ENCODE measurements around the gene ZIC5. TPM values are rescaled to one million over a fixed set of nuclear protein-coding genes. Genes with fewer than 3 reads are reported as not detected.

The ZIC5 gene
- total RNA-seq, 2 experiments from 2014 or later: not detected

GRCh38 chr13:99919132-99919531, 52.4 kb downstream of the ZIC5 start:
- Mint-ChIP-seq H3K9me3 (no peaks in the 10 kb centered on the region), H3K36me3 (no peaks in the 10 kb centered on the region), H3K27ac (no peak overlapping the region), H3K4me1 (peaks cover 2% of the 10 kb centered on the region), H3K27me3 (peaks cover 22% of the 10 kb centered on the region), H3K4me3 (no peak overlapping the region)
- DNase-seq: no peak

GRCh38 chr13:99916366-99917103, 55.0 kb downstream of the ZIC5 start:
- Mint-ChIP-seq H3K36me3 (no peaks in the 10 kb centered on the region), H3K4me3 (no peak overlapping the region), H3K4me1 (peaks cover 9% of the 10 kb centered on the region), H3K27ac (no peak overlapping the region), H3K27me3 (peaks cover 23% of the 10 kb centered on the region), H3K9me3 (no peaks in the 10 kb centered on the region)
- no peak for DNase-seq

GRCh38 chr13:99913167-99913566, 58.4 kb downstream of the ZIC5 start:
- Mint-ChIP-seq H3K9me3 (no peaks in the 10 kb centered on the region), H3K4me3 (no peak overlapping the region), H3K4me1 (peaks cover 11% of the 10 kb centered on the region), H3K27me3 (peaks cover 53% of the 10 kb centered on the region), H3K36me3 (no peaks in the 10 kb centered on the region), H3K27ac (no peak overlapping the region)
- no peak for DNase-seq

Other genes with a start within 250 kb of the ZIC5 start
- gene ZIC2, start 10.0 kb upstream of the ZIC5 start, total RNA-seq: not detected
- 1 to 10 TPM; 6.9 to 8.3 TPM for gene PCCA, start 117.3 kb upstream of the ZIC5 start, total RNA-seq

All from activated naive CD8-positive, alpha-beta T cell treated with anti-CD3 and anti-CD28 coated beads for 36 hours (primary cell).